ENCODE measurements around the gene LGMN. TPM values are rescaled to one million over a fixed set of nuclear protein-coding genes. Genes with fewer than 3 reads are reported as not detected.
A peak's percentile ranks its signal among the peaks of the same experiment; 100 is the strongest.

The LGMN gene
- total RNA-seq, 1 donor from 2014 or later: 34.0 TPM

DNA sequence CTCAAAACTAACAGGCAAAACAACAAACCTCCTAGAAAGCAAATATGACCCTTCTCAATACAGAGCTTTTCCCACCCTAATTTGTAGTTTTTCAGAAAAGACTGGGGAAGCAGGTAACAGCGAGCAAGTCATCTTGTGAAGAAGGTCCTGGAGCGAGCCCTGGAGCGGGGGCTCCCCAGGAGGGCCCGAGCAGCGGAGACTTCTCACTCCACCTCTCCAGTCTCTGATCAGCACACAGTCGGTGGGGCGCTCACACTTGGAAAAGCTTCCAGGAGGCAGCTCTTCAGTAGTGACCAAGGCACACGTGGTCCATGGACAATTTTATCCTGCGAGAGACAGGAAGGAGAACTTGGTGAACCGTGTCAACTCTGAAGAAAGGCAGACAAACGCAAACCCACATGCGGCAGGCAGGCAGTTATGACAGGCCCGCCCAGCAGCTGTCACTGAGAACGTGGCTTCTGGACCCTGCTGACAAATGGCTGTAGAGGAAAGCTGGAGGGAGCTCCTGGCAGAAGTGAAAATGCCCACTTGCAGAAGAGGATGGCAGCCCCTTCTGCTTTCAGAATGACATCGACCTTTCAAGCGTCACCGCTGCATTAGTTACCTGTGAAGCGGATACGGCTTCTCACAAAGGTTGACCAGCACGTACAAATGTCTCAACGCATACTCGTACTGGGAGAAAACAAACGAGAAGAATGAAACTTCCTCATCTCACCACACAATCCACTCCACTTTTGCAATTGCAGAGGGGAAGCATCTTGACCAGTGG, 44.2 kb downstream of the LGMN start:
- no peak overlapping the region for H3K4me3 ChIP-seq (ENCODE audit: low read depth, low read length)
- peaks cover 1% of the 10 kb centered on the region for H3K36me3 ChIP-seq (ENCODE audit: control insufficient read depth, insufficient read depth, low read length)
- H3K27me3 ChIP-seq (ENCODE audit: control insufficient read depth, insufficient read depth, low read length): no peaks in the 10 kb centered on the region
- DNase-seq (ENCODE audit: low read depth) (no peak), FAIRE-seq (peak; percentile 43)
- TF ChIP-seq, protein P1, sequence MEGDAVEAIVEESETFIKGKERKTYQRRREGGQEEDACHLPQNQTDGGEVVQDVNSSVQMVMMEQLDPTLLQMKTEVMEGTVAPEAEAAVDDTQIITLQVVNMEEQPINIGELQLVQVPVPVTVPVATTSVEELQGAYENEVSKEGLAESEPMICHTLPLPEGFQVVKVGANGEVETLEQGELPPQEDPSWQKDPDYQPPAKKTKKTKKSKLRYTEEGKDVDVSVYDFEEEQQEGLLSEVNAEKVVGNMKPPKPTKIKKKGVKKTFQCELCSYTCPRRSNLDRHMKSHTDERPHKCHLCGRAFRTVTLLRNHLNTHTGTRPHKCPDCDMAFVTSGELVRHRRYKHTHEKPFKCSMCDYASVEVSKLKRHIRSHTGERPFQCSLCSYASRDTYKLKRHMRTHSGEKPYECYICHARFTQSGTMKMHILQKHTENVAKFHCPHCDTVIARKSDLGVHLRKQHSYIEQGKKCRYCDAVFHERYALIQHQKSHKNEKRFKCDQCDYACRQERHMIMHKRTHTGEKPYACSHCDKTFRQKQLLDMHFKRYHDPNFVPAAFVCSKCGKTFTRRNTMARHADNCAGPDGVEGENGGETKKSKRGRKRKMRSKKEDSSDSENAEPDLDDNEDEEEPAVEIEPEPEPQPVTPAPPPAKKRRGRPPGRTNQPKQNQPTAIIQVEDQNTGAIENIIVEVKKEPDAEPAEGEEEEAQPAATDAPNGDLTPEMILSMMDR (IDR thresholded peaks at IDR 0.05; ENCODE audit: insufficient read depth, low read length, severe bottlenecking): no peak

DNA sequence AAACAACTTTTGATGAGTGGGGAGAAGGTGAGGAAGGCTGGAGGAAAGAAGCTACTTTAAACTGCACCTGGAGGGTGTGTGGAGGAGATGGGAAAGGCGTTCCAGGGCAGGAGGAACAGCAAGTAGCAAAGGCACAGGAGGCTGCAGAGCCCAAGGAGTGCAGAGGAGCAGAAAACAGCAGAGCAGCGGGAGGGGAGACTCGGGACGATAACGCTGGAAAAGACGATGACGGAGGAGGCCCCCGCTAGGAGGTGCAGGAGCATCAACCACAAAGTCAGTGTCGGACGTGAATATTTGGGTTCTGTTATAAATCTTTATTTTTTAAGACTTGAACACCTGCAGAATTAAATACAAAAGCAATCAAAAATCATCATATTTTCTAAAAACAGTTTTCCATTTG, 44.9 kb downstream of the LGMN start:
- H3K27me3 ChIP-seq (ENCODE audit: control insufficient read depth, insufficient read depth, low read length): no peaks in the 10 kb centered on the region
- TF ChIP-seq, protein P1 (IDR thresholded peaks at IDR 0.05; ENCODE audit: insufficient read depth, low read length, severe bottlenecking): no peak
- no peak overlapping the region for H3K4me3 ChIP-seq (ENCODE audit: low read depth, low read length)
- DNase-seq (ENCODE audit: low read depth): no peak
- no peak for FAIRE-seq
- peaks cover 1% of the 10 kb centered on the region for H3K36me3 ChIP-seq (ENCODE audit: control insufficient read depth, insufficient read depth, low read length)

DNA sequence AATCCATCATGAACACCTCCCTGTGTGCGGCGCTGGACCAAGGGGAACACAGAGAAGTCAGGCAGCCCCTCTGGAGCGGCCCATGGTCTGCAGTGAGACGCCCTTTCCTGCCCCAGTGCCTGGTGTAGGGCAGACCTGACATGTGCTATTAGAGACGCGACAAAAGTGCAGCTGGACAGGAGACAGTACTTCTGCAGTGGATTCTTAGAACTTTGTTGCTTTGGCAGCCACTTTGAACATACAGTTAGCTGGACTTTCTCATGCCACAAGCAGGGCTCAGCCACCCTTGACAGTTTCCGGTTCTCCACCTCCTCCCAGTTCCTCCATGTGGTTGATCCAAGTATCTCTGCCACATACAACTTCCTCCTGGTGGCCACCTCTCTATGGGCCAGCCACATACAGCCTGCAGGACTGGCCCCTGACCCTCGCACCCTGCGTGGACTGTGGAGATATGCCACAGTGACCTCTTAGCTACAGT, 45.9 kb downstream of the LGMN start:
- Histone ChIP-seq H3K4me3 (ENCODE audit: low read depth, low read length) (no peak overlapping the region), H3K36me3 (ENCODE audit: control insufficient read depth, insufficient read depth, low read length) (peaks cover 1% of the 10 kb centered on the region), H3K27me3 (ENCODE audit: control insufficient read depth, insufficient read depth, low read length) (no peaks in the 10 kb centered on the region)
- no peak for FAIRE-seq
- TF ChIP-seq, protein P1 (IDR thresholded peaks at IDR 0.05; ENCODE audit: insufficient read depth, low read length, severe bottlenecking): no peak
- DNase-seq (ENCODE audit: low read depth): no peak

DNA sequence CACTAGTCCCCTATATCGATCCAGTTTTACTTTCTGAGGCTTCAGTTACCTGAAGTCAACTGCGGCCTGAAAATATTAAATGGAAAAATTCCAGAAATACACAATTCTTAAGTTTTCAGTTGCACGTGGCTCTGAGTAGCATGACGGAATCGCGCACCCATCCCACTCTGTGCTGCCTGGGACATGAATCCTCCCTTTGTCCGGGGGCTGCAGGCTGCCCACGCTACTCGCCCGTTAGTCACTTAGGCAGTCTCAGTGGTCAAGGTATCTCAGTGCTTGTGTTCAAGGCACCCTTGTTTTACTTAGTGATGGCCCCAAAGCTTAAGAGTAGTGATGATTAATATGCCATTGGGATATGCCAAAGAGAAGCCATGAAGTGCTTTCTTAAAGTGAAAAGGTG, 46.6 kb downstream of the LGMN start:
- no peak for FAIRE-seq
- TF ChIP-seq, protein P1 (IDR thresholded peaks at IDR 0.05; ENCODE audit: insufficient read depth, low read length, severe bottlenecking): no peak
- DNase-seq (ENCODE audit: low read depth): no peak
- peaks cover 1% of the 10 kb centered on the region for H3K36me3 ChIP-seq (ENCODE audit: control insufficient read depth, insufficient read depth, low read length)
- H3K4me3 ChIP-seq (ENCODE audit: low read depth, low read length): no peak overlapping the region
- H3K27me3 ChIP-seq (ENCODE audit: control insufficient read depth, insufficient read depth, low read length): no peaks in the 10 kb centered on the region

DNA sequence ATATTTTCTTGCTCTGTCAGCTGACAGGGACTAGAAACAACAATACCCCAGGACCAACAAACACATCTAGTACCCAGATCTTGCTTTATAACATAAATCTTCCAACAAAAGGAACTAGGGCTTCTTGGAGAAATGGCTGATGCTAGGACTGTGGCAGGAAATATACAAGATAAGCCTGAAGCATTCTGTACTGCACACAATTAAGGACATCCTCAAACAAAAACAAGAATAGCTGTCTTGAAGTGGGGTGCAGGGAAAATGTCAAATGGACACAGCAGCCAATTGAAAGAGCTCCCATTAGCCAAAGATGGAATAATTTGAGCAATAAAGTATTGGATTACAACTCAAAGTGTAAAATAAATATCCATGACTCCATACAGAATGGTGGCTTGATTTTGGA, 50.0 kb downstream of the LGMN start:
- H3K27me3 ChIP-seq (ENCODE audit: control insufficient read depth, insufficient read depth, low read length): no peaks in the 10 kb centered on the region
- H3K4me3 ChIP-seq (ENCODE audit: low read depth, low read length): no peak overlapping the region
- no peak for DNase-seq (ENCODE audit: low read depth)
- TF ChIP-seq, protein P1 (IDR thresholded peaks at IDR 0.05; ENCODE audit: insufficient read depth, low read length, severe bottlenecking): no peak
- no peak for FAIRE-seq
- H3K36me3 ChIP-seq (ENCODE audit: control insufficient read depth, insufficient read depth, low read length): no peaks in the 10 kb centered on the region

DNA sequence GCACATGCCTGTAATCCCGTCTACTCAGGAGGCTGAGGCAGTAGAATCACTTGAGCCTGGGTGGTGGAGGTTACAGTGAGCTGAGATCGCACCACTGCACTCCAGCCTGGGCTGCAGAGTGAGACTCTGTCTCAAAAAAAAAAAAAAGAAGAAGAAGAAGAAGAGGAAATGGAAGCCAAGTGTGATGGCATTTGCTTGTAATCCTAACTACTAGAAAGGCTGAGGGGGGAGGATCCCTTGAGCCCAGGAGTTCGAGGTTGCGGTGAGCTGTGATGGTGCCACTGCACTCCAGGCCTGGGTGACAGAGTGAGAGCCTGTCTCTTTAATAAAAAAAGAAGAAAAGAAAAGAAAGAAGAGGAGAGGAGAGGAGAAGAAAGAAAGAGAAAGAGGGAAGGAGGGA, 52.1 kb downstream of the LGMN start:
- H3K36me3 ChIP-seq (ENCODE audit: control insufficient read depth, insufficient read depth, low read length): no peaks in the 10 kb centered on the region
- TF ChIP-seq, protein P1 (IDR thresholded peaks at IDR 0.05; ENCODE audit: insufficient read depth, low read length, severe bottlenecking): no peak
- H3K4me3 ChIP-seq (ENCODE audit: low read depth, low read length): no peak overlapping the region
- DNase-seq (ENCODE audit: low read depth): no peak
- no peaks in the 10 kb centered on the region for H3K27me3 ChIP-seq (ENCODE audit: control insufficient read depth, insufficient read depth, low read length)
- no peak for FAIRE-seq
